ENCODE data around the gene TMEM178A. TPM values are rescaled to one million over a fixed set of nuclear protein-coding genes. Genes with fewer than 3 reads are reported as not detected.

TMEM178A gene
- total RNA-seq, 2 donors from 2014 or later: not detected

GRCh38 chr2:39696838-39697237 is 31.1 kb downstream of the TMEM178A start:
- ATAC-seq (no peak), DNase-seq (ENCODE audit: low spot score) (no peak)
- peaks cover 11% of the 10 kb centered on the region for H3K9me3 Mint-ChIP-seq

GRCh38 chr2:39697454-39697853 is 31.7 kb downstream of the TMEM178A start:
- H3K9me3 Mint-ChIP-seq: peaks cover 16% of the 10 kb centered on the region
- no peaks in the 10 kb centered on the region for H3K4me1 Mint-ChIP-seq (ENCODE audit: low read depth in 2 of 2)
- H3K27ac Mint-ChIP-seq: no peak overlapping the region
- DNase-seq (ENCODE audit: low spot score): no peak
- H3K4me3 Mint-ChIP-seq: no peak overlapping the region
- peaks cover 16% of the 10 kb centered on the region for H3K36me3 Mint-ChIP-seq
- ATAC-seq: no peak
- peaks cover 8 to 31% of the 10 kb centered on the region in 2 donors for H3K27me3 Mint-ChIP-seq

More at GRCh38 chr2:39696838-39697237, 31.1 kb downstream of the TMEM178A start:
- Mint-ChIP-seq H3K27me3 (peaks cover 8 to 30% of the 10 kb centered on the region in 2 donors), H3K4me1 (ENCODE audit: low read depth in 2 of 2) (no peaks in the 10 kb centered on the region), H3K4me3 (no peak overlapping the region), H3K36me3 (peaks cover 11% of the 10 kb centered on the region), H3K27ac (no peak overlapping the region)

- peaks cover 16% of the 10 kb centered on the region for H3K36me3 Mint-ChIP-seq
- H3K4me3 Mint-ChIP-seq: no peak overlapping the region
- ATAC-seq: no peak
- peaks cover 16% of the 10 kb centered on the region for H3K9me3 Mint-ChIP-seq
- no peak for DNase-seq (ENCODE audit: low spot score)
- H3K27ac Mint-ChIP-seq: no peak overlapping the region
- H3K27me3 Mint-ChIP-seq: peaks cover 5 to 29% of the 10 kb centered on the region in 2 donors
- no peaks in the 10 kb centered on the region for H3K4me1 Mint-ChIP-seq (ENCODE audit: low read depth in 2 of 2)
Measured at GRCh38 chr2:39701137-39701536, 35.4 kb downstream of the TMEM178A start.

GRCh38 chr2:39703181-39703872 is 37.6 kb downstream of the TMEM178A start:
- Mint-ChIP-seq H3K4me3 (no peak overlapping the region), H3K36me3 (peaks cover 16% of the 10 kb centered on the region), H3K9me3 (peaks cover 16% of the 10 kb centered on the region), H3K27me3 (peaks cover 11 to 21% of the 10 kb centered on the region in 2 donors), H3K4me1 (ENCODE audit: low read depth in 2 of 2) (no peaks in the 10 kb centered on the region), H3K27ac (no peak overlapping the region)
- ATAC-seq (no peak), DNase-seq (ENCODE audit: low spot score) (no peak)

GRCh38 chr2:39704540-39704939 is 38.8 kb downstream of the TMEM178A start:
- Mint-ChIP-seq H3K4me1 (ENCODE audit: low read depth in 2 of 2) (no peaks in the 10 kb centered on the region), H3K9me3 (peaks cover 16% of the 10 kb centered on the region), H3K36me3 (peaks cover 16% of the 10 kb centered on the region), H3K4me3 (no peak overlapping the region), H3K27ac (no peak overlapping the region), H3K27me3 (peaks cover 7 to 18% of the 10 kb centered on the region in 2 donors)
- no peak for DNase-seq (ENCODE audit: low spot score)
- no peak for ATAC-seq

GRCh38 chr2:39705638-39706037 is 39.9 kb downstream of the TMEM178A start:
- Mint-ChIP-seq H3K4me1 (ENCODE audit: low read depth in 2 of 2) (no peaks in the 10 kb centered on the region), H3K4me3 (no peak overlapping the region), H3K9me3 (peaks cover 10% of the 10 kb centered on the region), H3K27ac (no peak overlapping the region), H3K36me3 (peaks cover 16% of the 10 kb centered on the region), H3K27me3 (peaks cover 7 to 17% of the 10 kb centered on the region in 2 donors)
- DNase-seq (ENCODE audit: low spot score) (no peak), ATAC-seq (no peak)

GRCh38 chr2:39706312-39706711 is 40.6 kb downstream of the TMEM178A start:
- peaks cover 11% of the 10 kb centered on the region for H3K36me3 Mint-ChIP-seq
- H3K4me3 Mint-ChIP-seq: no peak overlapping the region
- no peak overlapping the region for H3K27ac Mint-ChIP-seq

GRCh38 chr2:39706945-39707344 is 41.2 kb downstream of the TMEM178A start:
- no peak for DNase-seq (ENCODE audit: low spot score)
- peaks cover 4% of the 10 kb centered on the region for H3K9me3 Mint-ChIP-seq
- no peak overlapping the region for H3K4me3 Mint-ChIP-seq
- no peak overlapping the region for H3K27ac Mint-ChIP-seq
- ATAC-seq: no peak
- H3K36me3 Mint-ChIP-seq: peaks cover 4% of the 10 kb centered on the region
- H3K27me3 Mint-ChIP-seq: peaks cover 7 to 9% of the 10 kb centered on the region in 2 donors
- no peaks in the 10 kb centered on the region for H3K4me1 Mint-ChIP-seq (ENCODE audit: low read depth in 2 of 2)

More at GRCh38 chr2:39706312-39706711, 40.6 kb downstream of the TMEM178A start:
- H3K27me3 Mint-ChIP-seq: peaks cover 7 to 16% of the 10 kb centered on the region in 2 donors
- peaks cover 9% of the 10 kb centered on the region for H3K9me3 Mint-ChIP-seq
- DNase-seq (ENCODE audit: low spot score) (no peak), ATAC-seq (no peak)
- no peaks in the 10 kb centered on the region for H3K4me1 Mint-ChIP-seq (ENCODE audit: low read depth in 2 of 2)

GRCh38 chr2:39708003-39708402 is 42.3 kb downstream of the TMEM178A start:
- Mint-ChIP-seq H3K27ac (no peak overlapping the region), H3K4me3 (no peak overlapping the region), H3K27me3 (peaks cover 10 to 11% of the 10 kb centered on the region in 2 donors), H3K4me1 (ENCODE audit: low read depth in 2 of 2) (no peaks in the 10 kb centered on the region), H3K9me3 (no peaks in the 10 kb centered on the region), H3K36me3 (no peaks in the 10 kb centered on the region)
- no peak for ATAC-seq
- DNase-seq (ENCODE audit: low spot score): no peak

GRCh38 chr2:39710807-39711206 is 45.1 kb downstream of the TMEM178A start:
- Mint-ChIP-seq H3K36me3 (no peaks in the 10 kb centered on the region), H3K27me3 (peaks cover 11 to 23% of the 10 kb centered on the region in 2 donors), H3K4me3 (no peak overlapping the region), H3K27ac (no peak overlapping the region), H3K9me3 (no peaks in the 10 kb centered on the region), H3K4me1 (ENCODE audit: low read depth in 2 of 2) (no peaks in the 10 kb centered on the region)
- ATAC-seq: no peak
- no peak for DNase-seq (ENCODE audit: low spot score)

- ATAC-seq (no peak), DNase-seq (ENCODE audit: low spot score) (no peak)
- no peaks in the 10 kb centered on the region for H3K9me3 Mint-ChIP-seq
- H3K4me1 Mint-ChIP-seq (ENCODE audit: low read depth in 2 of 2): no peaks in the 10 kb centered on the region
- H3K4me3 Mint-ChIP-seq: no peak overlapping the region
- H3K36me3 Mint-ChIP-seq: no peaks in the 10 kb centered on the region
- no peak overlapping the region for H3K27ac Mint-ChIP-seq
- H3K27me3 Mint-ChIP-seq: peaks cover 7 to 23% of the 10 kb centered on the region in 2 donors
Measured at GRCh38 chr2:39712953-39713352, 47.2 kb downstream of the TMEM178A start.

- Mint-ChIP-seq H3K36me3 (no peaks in the 10 kb centered on the region), H3K4me1 (ENCODE audit: low read depth in 2 of 2) (no peaks in the 10 kb centered on the region), H3K4me3 (no peak overlapping the region), H3K27ac (no peak overlapping the region), H3K27me3 (peaks cover 5 to 23% of the 10 kb centered on the region in 2 donors), H3K9me3 (no peaks in the 10 kb centered on the region)
- DNase-seq (ENCODE audit: low spot score): no peak
- ATAC-seq: no peak
Measured at GRCh38 chr2:39715095-39715494, 49.4 kb downstream of the TMEM178A start.

GRCh38 chr2:39715822-39716221 is 50.1 kb downstream of the TMEM178A start:
- Mint-ChIP-seq H3K27me3 (peaks cover 10 to 29% of the 10 kb centered on the region in 2 donors), H3K36me3 (no peaks in the 10 kb centered on the region), H3K4me1 (ENCODE audit: low read depth in 2 of 2) (no peaks in the 10 kb centered on the region), H3K4me3 (no peak overlapping the region), H3K9me3 (no peaks in the 10 kb centered on the region), H3K27ac (no peak overlapping the region)
- DNase-seq (ENCODE audit: low spot score) (no peak), ATAC-seq (no peak)

GRCh38 chr2:39717067-39717466 is 51.4 kb downstream of the TMEM178A start:
- ATAC-seq: peak in 1 of 2 donors; percentile 43
- Mint-ChIP-seq H3K4me3 (no peak overlapping the region), H3K4me1 (ENCODE audit: low read depth in 2 of 2) (no peaks in the 10 kb centered on the region), H3K27ac (no peak overlapping the region), H3K36me3 (no peaks in the 10 kb centered on the region), H3K27me3 (peaks cover 10 to 40% of the 10 kb centered on the region in 2 donors), H3K9me3 (no peaks in the 10 kb centered on the region)
- no peak for DNase-seq (ENCODE audit: low spot score)

All from natural killer cell treated with Interleukin-12 subunit alpha and Interleukin-12 subunit beta and Interleukin-15 and Interleukin-18, amount 100 ng/mL, for 72 hours (primary cell).